HepG2 (cell line): ENCODE data around the gene ODAPH. TPM values are rescaled to one million over a fixed set of nuclear protein-coding genes. Genes with fewer than 3 reads are reported as not detected.

Source experiments
- ARHGAP35 ChIP-seq: sonication (generic); formaldehyde crosslinking; IDR thresholded peaks from 2 replicates; pipeline ENCODE4 v1.9.0; 2022; ENCODE audit warnings: mild to moderate bottlenecking, inconsistent platforms, moderate library complexity, missing genetic modification reagents, borderline replicate concordance
- CERS6 ChIP-seq: sonication (generic); formaldehyde crosslinking; IDR thresholded peaks from 2 replicates; pipeline ENCODE4 v1.5.0; 2020; ENCODE audit warnings: missing genetic modification reagents
- DNMT3B ChIP-seq: conservative IDR thresholded peaks from 2 replicates; pipeline ENCODE4 v1.6.1; 2016; ENCODE audit warnings: missing biosample characterization, control low read depth
- HNRNPLL ChIP-seq: fragments of 200-400 bp; formaldehyde crosslinking; IDR thresholded peaks from 2 replicates; pipeline ENCODE4 v1.6.1; 2017; ENCODE audit warnings: mild to moderate bottlenecking, low read depth, low read length; ENCODE audit not compliant: poor library complexity, severe bottlenecking
- RNF219 ChIP-seq: sonication (generic); formaldehyde crosslinking; IDR thresholded peaks from 2 replicates; pipeline ENCODE4 v1.5.0; 2020; ENCODE audit warnings: mild to moderate bottlenecking, missing genetic modification reagents
- SOX13 ChIP-seq, 3 experiments: fragments of 450-650 bp in 1 of 3; sonication (generic) in 1 of 3; formaldehyde crosslinking in 1 of 3; IDR thresholded peaks in 2 of 3; conservative IDR thresholded peaks in 1 of 3; 2 replicates each; pipeline versions ENCODE4 v1.5.0 to v1.6.1; 2016 to 2020; ENCODE audit warnings: antibody characterized with exemption in 1 of 3, mild to moderate bottlenecking in 1 of 3, missing compliant biosample characterization in 1 of 3, missing genetic modification reagents in 1 of 3, moderate library complexity in 1 of 3
- STAT6 ChIP-seq: sonication (generic); formaldehyde crosslinking; IDR thresholded peaks from 2 replicates; pipeline ENCODE4 v1.4.0; 2020; ENCODE audit warnings: missing genetic modification reagents, mild to moderate bottlenecking, borderline replicate concordance
- XBP1 ChIP-seq: sonication (generic); formaldehyde crosslinking; IDR thresholded peaks from 2 replicates; pipeline ENCODE4 v1.5.0; 2020; ENCODE audit warnings: missing genetic modification reagents
- ZBTB4 ChIP-seq: sonication (generic); formaldehyde crosslinking; IDR thresholded peaks from 2 replicates; pipeline ENCODE4 v1.4.0; 2020; ENCODE audit warnings: missing genetic modification reagents, mild to moderate bottlenecking, borderline replicate concordance
- ZNF276 ChIP-seq: sonication (generic); formaldehyde crosslinking; IDR thresholded peaks from 2 replicates; pipeline ENCODE4 v1.4.0; 2020; ENCODE audit warnings: mild to moderate bottlenecking, low read depth, missing genetic modification reagents
- ZNF577 ChIP-seq: sonication (generic); formaldehyde crosslinking; IDR thresholded peaks from 2 replicates; pipeline ENCODE4 v1.4.0; 2020; ENCODE audit warnings: mild to moderate bottlenecking, low read depth, missing genetic modification reagents, borderline replicate concordance
- ZNF660 ChIP-seq: sonication (generic); formaldehyde crosslinking; IDR thresholded peaks from 2 replicates; pipeline ENCODE4 v1.5.1; 2020; ENCODE audit warnings: mild to moderate bottlenecking, low read depth, missing genetic modification reagents, borderline replicate concordance
- polyA plus RNA-seq, 8 experiments: library from polyadenylated mRNA; depleted of rRNA in 3 of 8; stranded (reverse) in 7 of 8; unstranded in 1 of 8; fragments of >200 nt; fragmentation: Illumina TruSeq in 4 of 8; extraction: Trizol in 4 of 8; gene quantifications; 2 replicates each; pipeline versions ENCODE4 v1.2.1 to v1.2.3, GENCODE V29; 2011 to 2016; ENCODE audit warnings: low read depth in 4 of 8, missing spikeins in 1 of 8, mixed read lengths in 1 of 8; ENCODE audit not compliant: insufficient read depth in 1 of 8
- total RNA-seq, 5 experiments: library from RNA; depleted of rRNA; stranded (reverse); fragments of >200 nt; fragmentation: Illumina TruSeq; extraction: Trizol; gene quantifications; 2 replicates each; pipeline ENCODE4 v1.2.3, GENCODE V29; 2016; ENCODE audit warnings: low read depth in 1 of 5

The ODAPH gene
- total and polyA plus RNA-seq, 2 of the 13 experiments (the other 11 are each of a cell fraction or from before 2014, with no cell fraction given), result 0.50 TPM; not detected in 1

- no peak for TF ChIP-seq ZNF276 (CRISPR knock-in tag)
- 0 out of 2 replicates have a peak, but pooled peaks have one; percentile 30 for TF ChIP-seq RNF219 (CRISPR knock-in tag)
- TF ChIP-seq ZNF660 (CRISPR knock-in tag), result no peak
- TF ChIP-seq STAT6 (CRISPR knock-in tag), result peak; percentile 84; the same call in 1 of the 2 replicates
- TF ChIP-seq XBP1 (CRISPR knock-in tag), result 0 out of 2 replicates have a peak, but pooled peaks have one; percentile 23
- TF ChIP-seq CERS6 (CRISPR knock-in tag), result no peak
- TF ChIP-seq DNMT3B (CRISPR knock-in tag), result no peak
- no peak for TF ChIP-seq SOX13 (IDR thresholded peaks at IDR 0.05)
- peak in 1 of 2 experiments; percentile 43; a peak in 1 of 4 replicates for TF ChIP-seq SOX13 (CRISPR knock-in tag; conservative IDR thresholded peaks at IDR 0.05 in 1 of 2, IDR thresholded peaks at IDR 0.05 in 1 of 2)
- TF ChIP-seq ZNF577 (CRISPR knock-in tag), result no peak
- peak; percentile 100 for TF ChIP-seq HNRNPLL
- TF ChIP-seq ZBTB4 (CRISPR knock-in tag), result peak; percentile 62; the same call in 1 of the 2 replicates
- peak; percentile 90 for TF ChIP-seq ARHGAP35 (CRISPR knock-in tag)
These were observed 41.5 kb upstream of the ODAPH start, which contains the start of the genes RCHY1 and THAP6 (continued) for GRCh38 chr4:75514131-75514948.
